HK-2 (cell line): ENCODE measurements around the gene SETD5.

Source experiments
- DNase-seq: peaks from one replicate; pipeline ENCODE4 v3.0.0-alpha.2; 2018; ENCODE audit not compliant: unreplicated experiment

Gene SETD5

GRCh38 chr3:9514306-9514705, 116.9 kb downstream of the SETD5 start:
- no peak for DNase-seq

GRCh38 chr3:9514956-9515355, 117.5 kb downstream of the SETD5 start:
- no peak for DNase-seq

DNA sequence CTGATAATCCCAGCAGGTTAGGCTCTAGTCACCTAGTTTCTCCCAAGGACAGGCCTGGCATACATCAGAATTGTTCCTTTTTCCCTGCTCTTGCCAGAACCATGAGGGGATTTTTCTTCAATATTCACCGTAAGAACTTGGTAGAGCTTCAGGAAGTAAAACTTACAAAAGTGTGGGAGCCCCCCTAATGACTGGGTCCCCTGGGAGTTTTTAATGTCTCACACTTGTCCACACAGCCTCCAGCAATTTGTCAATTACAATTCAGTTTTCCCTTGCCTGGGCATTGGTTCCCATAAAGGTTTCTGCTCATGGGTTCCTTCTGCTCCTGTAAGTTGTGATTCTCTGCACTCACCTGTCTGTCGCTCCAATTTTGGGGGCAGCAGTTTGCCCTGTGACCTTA, 127.7 kb downstream of the SETD5 start:
- no peak for DNase-seq
